Body of pancreas (tissue), 4 donors: ENCODE results near the gene AWAT1.

Source experiments
- CTCF ChIP-seq, 7 experiments: fragments of 450-650 bp in 4 of 7; fragments of 200-600 bp in 3 of 7; sonication (generic) in 3 of 7; IDR thresholded peaks; one replicate each; pipeline ENCODE4 v1.5.1; 2016 to 2019; ENCODE audit warnings: antibody characterized with exemption in 7 of 7
- POLR2A ChIP-seq, 3 donors: fragments of 450-650 bp; IDR thresholded peaks; one replicate each; pipeline ENCODE4 v1.6.1; 2016; ENCODE audit warnings: antibody characterized with exemption in 3 of 3, mild to moderate bottlenecking in 2 of 3

GRCh38 chrX:70201732-70202131 lies 32.7 kb upstream of the AWAT1 start:
- TF ChIP-seq CTCF (IDR thresholded peaks at IDR 0.05) (no peak), POLR2A (IDR thresholded peaks at IDR 0.05) (no peak)
